Fibroblast of pulmonary artery (primary cell): ENCODE results near the gene IGDCC3.

ENCODE experiments used
- DNase-seq: peaks from one replicate; pipeline ENCODE4 v3.0.0-alpha.2; 2010; ENCODE audit warnings: low read depth
- H3K4me3 ChIP-seq: replicated peaks from 2 replicates; pipeline ENCODE4 v1.5.1; 2011; ENCODE audit warnings: low read depth, mild to moderate bottlenecking, control low read depth, low read length, moderate library complexity
- TF ChIP-seq, protein P1 (sequence below): IDR thresholded peaks from 2 replicates; pipeline ENCODE4 v1.5.1; 2011; ENCODE audit warnings: mild to moderate bottlenecking, control low read depth, low read length, inconsistent platforms; ENCODE audit errors: missing control alignments

IGDCC3 gene

DNA sequence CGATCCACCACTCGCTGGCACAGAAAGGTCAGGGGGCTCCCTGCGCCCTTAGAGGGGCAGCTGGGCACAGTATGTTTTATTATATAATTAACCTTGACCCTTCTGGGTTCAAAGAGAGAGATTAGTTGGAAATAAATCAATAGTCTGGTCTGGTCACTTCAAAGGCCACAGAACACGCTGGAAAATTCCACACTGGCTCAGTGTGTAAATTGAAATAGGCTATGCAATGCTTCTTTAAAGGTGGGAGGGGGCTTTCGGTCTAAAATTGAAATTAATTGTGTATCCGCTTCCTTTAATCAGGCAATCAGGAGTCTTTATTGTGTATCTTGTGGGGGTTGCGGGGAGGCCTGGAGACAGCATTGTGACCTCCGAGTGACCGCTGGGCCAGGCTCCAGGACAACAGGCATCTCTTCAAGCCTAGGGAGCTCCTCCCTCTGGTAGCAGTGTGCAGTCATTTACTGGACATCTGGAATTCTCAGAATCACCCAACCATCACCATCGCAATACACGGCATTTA is 65.3 kb downstream of the IGDCC3 start:
- no peak overlapping the region for H3K4me3 ChIP-seq
- DNase-seq, result no peak
- TF ChIP-seq, protein P1, sequence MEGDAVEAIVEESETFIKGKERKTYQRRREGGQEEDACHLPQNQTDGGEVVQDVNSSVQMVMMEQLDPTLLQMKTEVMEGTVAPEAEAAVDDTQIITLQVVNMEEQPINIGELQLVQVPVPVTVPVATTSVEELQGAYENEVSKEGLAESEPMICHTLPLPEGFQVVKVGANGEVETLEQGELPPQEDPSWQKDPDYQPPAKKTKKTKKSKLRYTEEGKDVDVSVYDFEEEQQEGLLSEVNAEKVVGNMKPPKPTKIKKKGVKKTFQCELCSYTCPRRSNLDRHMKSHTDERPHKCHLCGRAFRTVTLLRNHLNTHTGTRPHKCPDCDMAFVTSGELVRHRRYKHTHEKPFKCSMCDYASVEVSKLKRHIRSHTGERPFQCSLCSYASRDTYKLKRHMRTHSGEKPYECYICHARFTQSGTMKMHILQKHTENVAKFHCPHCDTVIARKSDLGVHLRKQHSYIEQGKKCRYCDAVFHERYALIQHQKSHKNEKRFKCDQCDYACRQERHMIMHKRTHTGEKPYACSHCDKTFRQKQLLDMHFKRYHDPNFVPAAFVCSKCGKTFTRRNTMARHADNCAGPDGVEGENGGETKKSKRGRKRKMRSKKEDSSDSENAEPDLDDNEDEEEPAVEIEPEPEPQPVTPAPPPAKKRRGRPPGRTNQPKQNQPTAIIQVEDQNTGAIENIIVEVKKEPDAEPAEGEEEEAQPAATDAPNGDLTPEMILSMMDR, result no peak

DNA sequence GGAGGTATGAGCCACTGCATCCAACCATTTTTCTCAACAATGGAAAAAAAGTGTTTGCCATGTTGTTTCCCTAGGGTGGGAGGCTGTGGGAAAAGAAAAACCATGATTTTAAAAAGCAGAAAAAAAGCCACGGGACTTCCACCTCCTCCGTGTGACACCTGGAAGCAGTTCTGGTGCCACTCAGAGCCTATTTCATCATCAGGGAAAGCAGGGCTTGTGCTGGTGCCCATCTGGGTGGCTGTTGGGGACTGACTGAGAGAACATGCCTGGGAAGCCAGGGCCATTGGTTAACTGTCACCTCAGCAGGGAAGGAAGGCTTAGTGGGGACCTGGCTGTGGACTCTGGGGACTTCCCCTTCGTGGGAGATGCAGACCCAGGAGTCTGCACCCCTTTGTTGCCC is 66.0 kb downstream of the IGDCC3 start:
- no peak for DNase-seq
- no peak overlapping the region for H3K4me3 ChIP-seq

DNA sequence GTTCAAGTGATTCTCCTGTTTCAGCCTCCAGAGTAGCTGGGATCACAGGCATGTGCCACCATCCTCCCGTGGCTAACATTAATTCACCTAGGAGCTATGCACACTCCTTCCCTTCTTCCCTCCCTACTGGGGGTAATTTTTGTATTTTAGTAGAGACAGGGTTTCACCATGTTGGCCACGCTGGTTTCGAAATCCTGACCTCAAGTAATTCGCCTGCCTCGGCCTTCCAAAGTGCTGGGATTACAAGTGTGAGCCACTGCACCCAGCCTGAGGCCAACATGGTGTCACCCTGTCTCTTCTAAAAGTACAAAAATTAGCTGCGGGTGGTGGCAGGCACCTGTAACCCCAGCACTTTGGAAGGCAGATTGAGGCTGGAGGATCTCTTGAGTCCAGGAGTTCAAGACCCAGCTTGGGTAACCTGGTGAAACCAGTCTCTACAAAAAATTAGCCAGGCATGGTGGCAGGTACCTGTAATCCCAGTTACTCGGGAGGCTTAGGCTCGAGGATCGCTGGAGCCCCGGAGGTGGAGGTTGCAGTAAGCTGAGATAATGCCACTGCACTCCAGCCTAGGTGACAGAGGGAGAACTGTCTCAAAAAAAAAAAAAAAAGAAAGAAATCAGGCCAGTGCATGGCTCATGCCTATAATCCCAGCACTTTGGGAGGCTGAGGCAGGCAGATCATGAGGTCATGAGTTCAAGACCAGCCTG is 67.2 kb downstream of the IGDCC3 start:
- no peak for DNase-seq
- H3K4me3 ChIP-seq, result no peak overlapping the region
- TF ChIP-seq, protein P1, result no peak

More for the DNA sequence above, 66.0 kb downstream of the IGDCC3 start:
- TF ChIP-seq, protein P1, result no peak

DNA sequence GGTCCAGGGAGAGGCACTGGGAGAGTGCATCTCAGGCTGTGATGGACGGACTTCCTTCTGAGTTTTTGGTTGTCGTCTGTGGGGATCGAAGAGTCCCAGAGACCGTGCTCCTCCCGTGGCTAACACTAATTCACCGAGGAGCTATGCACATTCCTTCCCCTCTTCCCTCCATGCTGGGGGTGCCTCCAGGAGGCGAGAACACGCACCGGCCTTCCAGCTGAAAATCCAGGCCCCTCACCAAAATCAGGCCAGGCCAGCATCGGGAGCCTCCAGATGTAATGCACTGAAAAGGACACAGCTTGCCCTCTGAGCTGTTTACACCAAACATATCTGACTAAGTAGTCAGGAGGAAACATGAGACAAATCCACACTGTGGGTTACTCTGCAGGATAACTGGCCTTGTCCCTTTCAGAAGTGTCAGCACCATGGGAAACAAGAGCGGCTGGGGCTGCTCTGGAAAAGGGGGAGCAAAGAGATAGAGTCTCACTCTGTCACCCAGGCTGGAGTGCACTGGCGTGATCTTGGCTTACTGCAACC is 67.9 kb downstream of the IGDCC3 start:
- no peak for DNase-seq
- no peak overlapping the region for H3K4me3 ChIP-seq
- TF ChIP-seq, protein P1, result no peak

DNA sequence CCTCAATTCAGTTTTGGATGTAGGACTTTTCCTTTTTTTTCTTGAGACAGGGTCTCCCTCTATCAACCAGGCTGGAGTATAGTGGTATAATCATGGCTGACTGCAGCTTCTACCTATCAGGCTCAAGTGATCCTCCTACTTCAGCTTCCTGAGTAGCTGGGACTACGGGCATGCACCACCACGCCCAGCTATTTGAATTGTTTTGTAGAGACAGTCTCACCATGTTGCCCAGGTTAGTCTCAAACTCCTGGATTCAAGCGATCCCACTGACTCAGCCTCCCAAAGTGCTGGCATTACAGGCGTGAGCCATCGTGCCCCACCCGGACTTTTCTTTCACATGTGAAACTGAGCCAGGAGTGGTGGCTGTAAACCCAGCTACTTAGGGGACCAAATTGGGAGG is 69.8 kb downstream of the IGDCC3 start:
- no peak overlapping the region for H3K4me3 ChIP-seq
- TF ChIP-seq, protein P1, result no peak
- DNase-seq, result no peak

DNA sequence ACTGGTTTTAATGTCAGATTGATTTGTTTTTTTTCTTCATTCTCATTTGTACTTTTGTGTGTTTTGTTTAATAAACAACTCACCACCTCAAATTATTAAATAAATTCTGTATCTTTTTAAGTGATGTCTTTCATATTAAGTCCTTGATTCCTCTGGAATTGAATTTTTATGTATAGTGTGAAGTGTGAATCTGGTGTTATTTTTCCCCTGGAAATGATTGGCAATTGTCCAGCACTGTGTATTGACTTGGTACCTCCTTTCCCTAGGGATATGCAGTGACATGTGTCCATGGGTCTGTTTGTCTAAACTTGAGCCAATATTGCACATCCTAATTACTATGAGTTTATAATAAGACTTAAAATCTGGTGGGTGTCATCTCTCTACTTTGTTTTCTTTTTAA is 71.3 kb downstream of the IGDCC3 start:
- no peak overlapping the region for H3K4me3 ChIP-seq
- TF ChIP-seq, protein P1, result no peak
- no peak for DNase-seq
